Gastrocnemius medialis (tissue), 4 donors: ENCODE measurements around the gene RB1. TPM values are rescaled to one million over a fixed set of nuclear protein-coding genes. Genes with fewer than 3 reads are reported as not detected.

ENCODE experiments used
- ATAC-seq, 2 donors: fragments of 150-250 bp; one replicate each; pipeline ENCODE4 v1.9.1; 2016
- DNase-seq, 2 donors: peaks; one replicate each; pipeline ENCODE4 v3.0.0-alpha.2; 2019
- H3K27ac ChIP-seq, 4 donors: fragments of 200-600 bp; sonication (generic); 1 replicate in 1 of 4; 2 replicates in 3 of 4; pipeline ENCODE4 v1.5.1; 2016 to 2018; ENCODE audit warnings: mild to moderate bottlenecking in 2 of 4, moderate library complexity in 1 of 4
- H3K27me3 ChIP-seq, 3 donors: fragments of 200-600 bp; sonication (generic) in 2 of 3; 1 replicate in 1 of 3; 2 replicates in 2 of 3; pipeline versions ENCODE4 v1.5.1 to v1.6.0; 2016 to 2019; ENCODE audit warnings: mild to moderate bottlenecking in 1 of 3, moderate library complexity in 1 of 3
- H3K36me3 ChIP-seq, 2 donors: fragments of 200-600 bp; sonication (generic) in 1 of 2; one replicate each; pipeline ENCODE4 v1.5.1; 2017 to 2018
- H3K4me1 ChIP-seq, 2 donors: fragments of 200-600 bp; sonication (generic) in 1 of 2; one replicate each; pipeline ENCODE4 v1.5.1; 2016 to 2017; ENCODE audit warnings: mild to moderate bottlenecking in 2 of 2
- H3K4me3 ChIP-seq, 4 donors: fragments of 200-600 bp; sonication (generic) in 3 of 4; 1 replicate in 1 of 4; 2 replicates in 3 of 4; pipeline ENCODE4 v1.5.1; 2016 to 2019; ENCODE audit warnings: mild to moderate bottlenecking in 2 of 4
- H3K9me3 ChIP-seq, 3 donors: fragments of 200-600 bp; sonication (generic) in 2 of 3; 1 replicate in 1 of 3; 2 replicates in 2 of 3; pipeline ENCODE4 v1.5.1; 2016 to 2019
- POLR2A ChIP-seq, 2 donors: fragments of 450-650 bp; IDR thresholded peaks; one replicate each; pipeline ENCODE4 v1.6.1; 2017; ENCODE audit warnings: antibody characterized with exemption in 2 of 2, mild to moderate bottlenecking in 2 of 2, moderate library complexity in 2 of 2
- in situ Hi-C, 4 donors: fragments of 200-750 bp; cut with MboI; loops; one replicate each; pipeline versions ENCODE4 v1.15.0 to v1.8.0; 2017; ENCODE audit warnings: low sequenced_read_pairs in 4 of 4
- intact Hi-C: fragments of 100-400 bp; cut with DNase I; formaldehyde crosslinking; loops from one replicate; pipeline ENCODE4 v1.15.1; 2023; ENCODE audit warnings: low total_unique reads
- total RNA-seq, 4 donors: library from RNA; depleted of rRNA; stranded (reverse); fragments of >200 nt; gene quantifications; one replicate each; pipeline versions ENCODE4 v1.1.0 to v1.2.3, GENCODE V29; 2016
- TF ChIP-seq, protein P1 (sequence below), 5 experiments: fragments of 450-650 bp in 3 of 5; fragments of 200-600 bp in 2 of 5; sonication (generic) in 2 of 5; IDR thresholded peaks in 4 of 5; conservative IDR thresholded peaks in 1 of 5; 1 replicate in 4 of 5; 2 replicates in 1 of 5; pipeline ENCODE4 v1.5.1; 2016 to 2019; ENCODE audit warnings: antibody characterized with exemption in 5 of 5, mild to moderate bottlenecking in 3 of 5, moderate library complexity in 3 of 5

RB1 gene
- total RNA-seq, 4 donors from 2014 or later, result 29.3 to 45.6 (median 33.2) TPM

DNA sequence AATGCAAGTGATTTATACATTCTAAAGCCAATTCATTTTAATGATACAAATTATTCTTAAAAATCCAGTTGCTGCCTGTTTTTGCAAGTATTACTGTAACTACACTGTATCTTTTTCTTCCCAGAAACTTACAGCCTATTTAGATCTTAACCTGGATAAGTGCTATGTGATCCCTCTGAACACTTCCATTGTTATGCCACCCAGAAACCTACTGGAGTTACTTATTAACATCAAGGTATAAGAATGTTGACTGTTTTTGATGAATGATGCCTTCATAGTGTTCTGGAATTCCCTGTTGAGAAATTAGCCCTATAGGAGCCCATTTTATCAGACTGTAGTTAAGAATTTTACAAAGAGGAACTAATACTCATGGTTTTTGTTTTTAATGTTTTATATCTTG, 45.5 kb upstream of the RB1 start:
- no peak overlapping the region for H3K4me3 ChIP-seq
- H3K27me3 ChIP-seq, result no peaks in the 10 kb centered on the region
- intact Hi-C loops, result no loop called here
- H3K9me3 ChIP-seq, result no peaks in the 10 kb centered on the region
- peaks cover 0 to 89% of the 10 kb centered on the region in 2 donors for H3K36me3 ChIP-seq
- H3K4me1 ChIP-seq, result peaks cover 0 to 8% of the 10 kb centered on the region in 2 donors
- ATAC-seq (no peak), DNase-seq (no peak)
- TF ChIP-seq, protein P1, sequence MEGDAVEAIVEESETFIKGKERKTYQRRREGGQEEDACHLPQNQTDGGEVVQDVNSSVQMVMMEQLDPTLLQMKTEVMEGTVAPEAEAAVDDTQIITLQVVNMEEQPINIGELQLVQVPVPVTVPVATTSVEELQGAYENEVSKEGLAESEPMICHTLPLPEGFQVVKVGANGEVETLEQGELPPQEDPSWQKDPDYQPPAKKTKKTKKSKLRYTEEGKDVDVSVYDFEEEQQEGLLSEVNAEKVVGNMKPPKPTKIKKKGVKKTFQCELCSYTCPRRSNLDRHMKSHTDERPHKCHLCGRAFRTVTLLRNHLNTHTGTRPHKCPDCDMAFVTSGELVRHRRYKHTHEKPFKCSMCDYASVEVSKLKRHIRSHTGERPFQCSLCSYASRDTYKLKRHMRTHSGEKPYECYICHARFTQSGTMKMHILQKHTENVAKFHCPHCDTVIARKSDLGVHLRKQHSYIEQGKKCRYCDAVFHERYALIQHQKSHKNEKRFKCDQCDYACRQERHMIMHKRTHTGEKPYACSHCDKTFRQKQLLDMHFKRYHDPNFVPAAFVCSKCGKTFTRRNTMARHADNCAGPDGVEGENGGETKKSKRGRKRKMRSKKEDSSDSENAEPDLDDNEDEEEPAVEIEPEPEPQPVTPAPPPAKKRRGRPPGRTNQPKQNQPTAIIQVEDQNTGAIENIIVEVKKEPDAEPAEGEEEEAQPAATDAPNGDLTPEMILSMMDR (IDR thresholded peaks at IDR 0.05 in 4 of 5, conservative IDR thresholded peaks at IDR 0.05 in 1 of 5), result no peak
- in situ Hi-C loops, result no loop called here
- no peak overlapping the region for H3K27ac ChIP-seq

DNA sequence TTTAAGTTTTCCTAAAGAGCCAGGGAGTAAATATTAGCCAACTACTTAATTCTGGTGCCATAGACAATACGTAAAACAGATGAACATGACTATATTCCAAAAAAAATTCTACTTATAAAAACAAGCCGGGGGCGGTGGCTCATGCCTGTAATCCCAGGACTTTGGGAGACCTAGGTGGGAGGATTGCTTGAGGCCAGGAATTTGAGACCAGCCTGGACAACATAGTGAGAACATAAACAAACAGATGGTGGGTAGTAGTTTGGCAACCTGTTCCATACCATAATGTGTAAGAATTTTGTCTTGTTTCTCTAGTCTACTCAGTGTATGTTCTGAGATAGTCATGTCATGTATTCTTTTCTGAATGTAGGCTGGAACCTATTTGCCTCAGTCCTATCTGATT, 45.1 kb upstream of the RB1 start:
- DNase-seq, result no peak
- no peak overlapping the region for H3K27ac ChIP-seq
- H3K9me3 ChIP-seq, result no peaks in the 10 kb centered on the region
- peaks cover 0 to 93% of the 10 kb centered on the region in 2 donors for H3K36me3 ChIP-seq
- H3K4me3 ChIP-seq, result no peak overlapping the region
- ATAC-seq, result no peak
- in situ Hi-C loops (no loop called here), intact Hi-C loops (no loop called here)
- H3K27me3 ChIP-seq, result no peaks in the 10 kb centered on the region
- peaks cover 0 to 5% of the 10 kb centered on the region in 2 donors for H3K4me1 ChIP-seq
- no peak for TF ChIP-seq POLR2A (IDR thresholded peaks at IDR 0.05)
- TF ChIP-seq, protein P1 (IDR thresholded peaks at IDR 0.05 in 4 of 5, conservative IDR thresholded peaks at IDR 0.05 in 1 of 5), result no peak

DNA sequence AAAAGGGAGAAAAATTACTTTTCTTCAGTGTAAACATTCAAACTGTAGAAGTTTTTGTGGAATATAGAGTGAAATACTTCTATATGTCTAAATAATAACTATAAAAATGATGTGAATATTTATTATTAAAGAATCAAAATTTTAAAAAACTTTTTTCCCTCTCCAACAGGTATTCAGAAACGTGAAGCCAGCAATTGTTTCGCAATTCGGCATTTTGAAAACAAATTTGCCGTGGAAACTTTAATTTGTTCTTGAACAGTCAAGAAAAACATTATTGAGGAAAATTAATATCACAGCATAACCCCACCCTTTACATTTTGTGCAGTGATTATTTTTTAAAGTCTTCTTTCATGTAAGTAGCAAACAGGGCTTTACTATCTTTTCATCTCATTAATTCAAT, 42.6 kb upstream of the RB1 start:
- Histone ChIP-seq H3K36me3 (peaks cover 0 to 75% of the 10 kb centered on the region in 2 donors), H3K4me3 (no peak overlapping the region), H3K27me3 (no peaks in the 10 kb centered on the region), H3K4me1 (peaks cover 0 to under 1% of the 10 kb centered on the region in 2 donors), H3K9me3 (no peaks in the 10 kb centered on the region), H3K27ac (no peak overlapping the region)
- DNase-seq, result no peak
- TF ChIP-seq POLR2A (IDR thresholded peaks at IDR 0.05), result no peak
- intact Hi-C loops (no loop called here), in situ Hi-C loops (no loop called here)
- no peak for ATAC-seq

DNA sequence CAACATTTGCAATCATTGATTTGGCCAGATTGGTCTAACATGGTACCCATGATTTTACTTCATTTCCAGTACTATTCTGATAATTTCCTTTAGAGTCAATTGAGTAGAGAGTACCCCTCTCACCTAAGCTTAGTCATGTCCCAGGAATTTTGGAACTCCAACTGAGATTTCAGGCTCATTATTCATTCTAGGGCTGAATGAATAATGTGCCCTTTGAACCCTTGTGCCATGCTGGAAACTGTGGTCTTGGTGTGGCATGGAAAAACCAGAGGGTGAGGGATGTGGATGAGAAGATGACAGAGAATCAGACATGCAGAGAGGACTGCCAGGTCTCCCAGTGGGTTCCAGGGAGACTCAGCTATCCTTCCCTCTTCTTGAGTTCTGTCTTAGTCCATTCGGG, 40.4 kb upstream of the RB1 start:
- Histone ChIP-seq H3K4me3 (no peak overlapping the region), H3K4me1 (peaks cover 16 to 20% of the 10 kb centered on the region in 2 donors), H3K36me3 (peaks cover 0 to 53% of the 10 kb centered on the region in 2 donors), H3K27ac (no peak overlapping the region), H3K27me3 (no peaks in the 10 kb centered on the region), H3K9me3 (no peaks in the 10 kb centered on the region)
- TF ChIP-seq POLR2A (IDR thresholded peaks at IDR 0.05), result no peak
- TF ChIP-seq, protein P1 (IDR thresholded peaks at IDR 0.05 in 4 of 5, conservative IDR thresholded peaks at IDR 0.05 in 1 of 5), result no peak
- DNase-seq (no peak), ATAC-seq (no peak)
- intact Hi-C loops, result no loop called here
- in situ Hi-C loops, result no loop called here

DNA sequence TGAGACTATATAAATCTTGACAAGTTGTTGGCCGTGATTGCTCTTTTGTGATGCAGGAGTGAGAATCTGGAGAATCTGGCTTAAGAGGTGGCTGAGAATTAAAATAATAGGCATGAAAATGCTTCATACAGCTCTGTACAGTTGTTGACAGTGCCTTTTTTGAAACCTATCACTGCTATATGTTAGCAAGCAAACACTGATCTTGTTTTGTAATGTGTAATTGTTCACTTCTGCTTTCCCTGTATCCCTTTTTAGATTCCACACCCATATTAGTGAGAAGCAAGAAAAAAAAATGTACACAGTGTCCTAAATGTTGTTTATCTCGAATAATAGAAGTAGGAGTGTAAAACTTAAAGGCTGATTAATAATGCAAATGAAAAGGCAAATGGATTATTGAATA, 39.5 kb upstream of the RB1 start:
- in situ Hi-C loops (no loop called here), intact Hi-C loops (no loop called here)
- Histone ChIP-seq H3K9me3 (no peaks in the 10 kb centered on the region), H3K4me3 (no peak overlapping the region), H3K4me1 (peaks cover 20 to 23% of the 10 kb centered on the region in 2 donors), H3K36me3 (peaks cover 0 to 46% of the 10 kb centered on the region in 2 donors), H3K27me3 (no peaks in the 10 kb centered on the region), H3K27ac (no peak overlapping the region)
- TF ChIP-seq, protein P1 (IDR thresholded peaks at IDR 0.05 in 4 of 5, conservative IDR thresholded peaks at IDR 0.05 in 1 of 5), result no peak
- no peak for TF ChIP-seq POLR2A (IDR thresholded peaks at IDR 0.05)
- no peak for ATAC-seq
- no peak for DNase-seq
